Stimulated activated CD8-positive, alpha-beta memory T cell treated with anti-CD3 and anti-CD28 coated beads, Interleukin-2, amount 100 ng/mL, for 48 hours (primary cell): ENCODE measurements around the gene CALML4.

Experiments used
- DNase-seq, 2 donors: peaks; one replicate each; pipeline ENCODE4 v3.0.0-alpha.2; 2020; ENCODE audit warnings: low read depth in 2 of 2

The CALML4 gene

GRCh38 chr15:68145706-68146105 is 59.4 kb downstream of the CALML4 start:
- no peak for DNase-seq

- DNase-seq: no peak
Observed at GRCh38 chr15:68143785-68144184, 61.3 kb downstream of the CALML4 start.

- DNase-seq: no peak
Observed at GRCh38 chr15:68143129-68143528, 62.0 kb downstream of the CALML4 start.
